Measurements from ENCODE around the gene LRP3. TPM values are rescaled to one million over a fixed set of nuclear protein-coding genes. Genes with fewer than 3 reads are reported as not detected.

The LRP3 gene
- polyA plus RNA-seq, 1 donor from 2014 or later: 60.1 TPM

DNA sequence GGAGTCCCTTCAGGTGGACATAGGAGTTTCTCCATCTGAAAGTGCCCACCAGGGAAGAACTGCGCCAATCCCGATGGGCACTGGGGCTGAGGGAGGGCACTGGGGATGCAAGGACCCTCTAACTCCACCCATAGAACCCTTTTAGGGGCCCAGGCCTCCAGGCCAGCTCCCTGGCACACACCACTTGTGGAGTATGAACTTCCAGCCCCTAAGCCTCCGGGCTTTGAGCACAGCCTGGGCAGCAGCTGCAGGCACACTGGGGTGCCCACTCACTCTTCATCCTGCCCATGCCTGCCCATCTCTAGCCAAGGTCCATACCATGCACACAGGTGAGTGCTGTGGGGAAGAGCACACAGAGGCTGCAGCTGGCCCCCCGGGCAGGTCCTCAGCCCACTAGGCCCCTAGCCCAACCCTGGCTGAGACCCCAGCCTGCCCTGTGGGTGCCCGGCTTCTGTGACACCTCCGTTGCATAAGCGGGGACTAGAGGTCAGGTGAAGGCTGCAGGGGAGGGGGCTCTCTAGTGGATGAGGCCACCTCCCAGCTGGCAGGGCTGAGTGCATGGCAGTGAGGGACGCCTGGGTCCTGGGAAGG lies 46.1 kb downstream of the LRP3 start:
- Histone ChIP-seq H3K9ac (ENCODE audit: low read length) (no peak overlapping the region), H3F3A (ENCODE audit: insufficient read depth, low read length, poor library complexity, severe bottlenecking) (no peaks in the 10 kb centered on the region), H3K4me2 (ENCODE audit: low read length) (no peak overlapping the region), H3K9me2 (ENCODE audit: insufficient read depth, low read length) (no peaks in the 10 kb centered on the region), H3K27me3 (ENCODE audit: insufficient read depth, low read depth, low read length) (no peaks in the 10 kb centered on the region), H3K79me2 (replicated peaks; ENCODE audit: insufficient read depth, low read length) (no peaks in the 10 kb centered on the region), H3K9me3 (ENCODE audit: low read length) (no peaks in the 10 kb centered on the region), H3K4me3 (ENCODE audit: low read length) (no peak overlapping the region), H3K27ac (ENCODE audit: low read length) (no peak overlapping the region), H3K36me3 (ENCODE audit: insufficient read depth, low read length) (no peaks in the 10 kb centered on the region), H4K20me1 (ENCODE audit: insufficient read depth) (no peaks in the 10 kb centered on the region), H2AFZ (ENCODE audit: low read depth, low read length) (no peak overlapping the region)
- TF ChIP-seq REST (IDR thresholded peaks at IDR 0.05; ENCODE audit: borderline replicate concordance) (no peak), POLR2AphosphoS5 (IDR thresholded peaks at IDR 0.05) (no peak), TAF1 (IDR thresholded peaks at IDR 0.05; ENCODE audit: low read depth) (no peak), SMC3 (conservative IDR thresholded peaks at IDR 0.05; ENCODE audit: poor library complexity) (no peak), EP300 (conservative IDR thresholded peaks at IDR 0.05; ENCODE audit: poor library complexity, severe bottlenecking) (no peak), EZH2 (IDR thresholded peaks at IDR 0.05; ENCODE audit: borderline replicate concordance, insufficient read depth, low read length, poor library complexity, severe bottlenecking) (no peak), RAD21 (conservative IDR thresholded peaks at IDR 0.05) (no peak), MXI1 (conservative IDR thresholded peaks at IDR 0.05; ENCODE audit: poor library complexity, severe bottlenecking) (no peak)
- TF ChIP-seq, protein P1, sequence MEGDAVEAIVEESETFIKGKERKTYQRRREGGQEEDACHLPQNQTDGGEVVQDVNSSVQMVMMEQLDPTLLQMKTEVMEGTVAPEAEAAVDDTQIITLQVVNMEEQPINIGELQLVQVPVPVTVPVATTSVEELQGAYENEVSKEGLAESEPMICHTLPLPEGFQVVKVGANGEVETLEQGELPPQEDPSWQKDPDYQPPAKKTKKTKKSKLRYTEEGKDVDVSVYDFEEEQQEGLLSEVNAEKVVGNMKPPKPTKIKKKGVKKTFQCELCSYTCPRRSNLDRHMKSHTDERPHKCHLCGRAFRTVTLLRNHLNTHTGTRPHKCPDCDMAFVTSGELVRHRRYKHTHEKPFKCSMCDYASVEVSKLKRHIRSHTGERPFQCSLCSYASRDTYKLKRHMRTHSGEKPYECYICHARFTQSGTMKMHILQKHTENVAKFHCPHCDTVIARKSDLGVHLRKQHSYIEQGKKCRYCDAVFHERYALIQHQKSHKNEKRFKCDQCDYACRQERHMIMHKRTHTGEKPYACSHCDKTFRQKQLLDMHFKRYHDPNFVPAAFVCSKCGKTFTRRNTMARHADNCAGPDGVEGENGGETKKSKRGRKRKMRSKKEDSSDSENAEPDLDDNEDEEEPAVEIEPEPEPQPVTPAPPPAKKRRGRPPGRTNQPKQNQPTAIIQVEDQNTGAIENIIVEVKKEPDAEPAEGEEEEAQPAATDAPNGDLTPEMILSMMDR (IDR thresholded peaks at IDR 0.05; ENCODE audit: poor library complexity, severe bottlenecking): no peak

GRCh38 chr19:33241091-33241529 lies 47.0 kb downstream of the LRP3 start:
- no peak overlapping the region for H3K4me2 ChIP-seq (ENCODE audit: low read length)
- no peak overlapping the region for H3K4me3 ChIP-seq (ENCODE audit: low read length)
- TF ChIP-seq REST (IDR thresholded peaks at IDR 0.05; ENCODE audit: borderline replicate concordance): no peak
- TF ChIP-seq EZH2 (IDR thresholded peaks at IDR 0.05; ENCODE audit: borderline replicate concordance, insufficient read depth, low read length, poor library complexity, severe bottlenecking): no peak
- TF ChIP-seq, protein P1 (IDR thresholded peaks at IDR 0.05; ENCODE audit: poor library complexity, severe bottlenecking): no peak
- H3K27ac ChIP-seq (ENCODE audit: low read length): no peak overlapping the region
- no peak overlapping the region for H2AFZ ChIP-seq (ENCODE audit: low read depth, low read length)
- H3K9me3 ChIP-seq (ENCODE audit: low read length): no peaks in the 10 kb centered on the region
- no peak overlapping the region for H3K9ac ChIP-seq (ENCODE audit: low read length)
- no peaks in the 10 kb centered on the region for H3K79me2 ChIP-seq (replicated peaks; ENCODE audit: insufficient read depth, low read length)
- no peaks in the 10 kb centered on the region for H3K27me3 ChIP-seq (ENCODE audit: insufficient read depth, low read depth, low read length)
- no peaks in the 10 kb centered on the region for H3F3A ChIP-seq (ENCODE audit: insufficient read depth, low read length, poor library complexity, severe bottlenecking)
- H3K9me2 ChIP-seq (ENCODE audit: insufficient read depth, low read length): no peaks in the 10 kb centered on the region
- H4K20me1 ChIP-seq (ENCODE audit: insufficient read depth): no peaks in the 10 kb centered on the region
- no peaks in the 10 kb centered on the region for H3K36me3 ChIP-seq (ENCODE audit: insufficient read depth, low read length)

All from neural cell (in vitro differentiated cells).